ENCODE results near the gene ATRNL1. TPM values are rescaled to one million over a fixed set of nuclear protein-coding genes. Genes with fewer than 3 reads are reported as not detected.

The ATRNL1 gene
- total RNA-seq, 2 donors from 2014 or later: 0.37 to 2.9 TPM

DNA sequence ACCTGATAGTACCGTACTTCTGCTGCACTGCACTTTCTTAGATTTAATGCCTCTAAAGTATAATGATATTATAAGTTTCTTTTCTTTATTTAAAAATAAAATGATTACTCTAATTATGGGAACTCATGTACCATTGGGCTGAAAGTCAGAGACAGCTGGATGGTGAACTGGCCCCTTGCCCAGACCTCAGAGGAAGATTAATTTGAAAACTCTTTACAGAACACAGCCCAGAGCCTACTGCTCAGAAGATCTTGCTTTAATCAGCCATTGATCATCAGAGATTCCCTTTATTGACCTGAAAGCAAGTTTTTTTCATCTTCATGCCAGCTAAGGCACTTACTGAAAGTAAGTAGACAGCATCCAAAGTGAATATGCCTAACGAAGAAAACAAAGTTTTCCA lies 838.1 kb downstream of the ATRNL1 start:
- no peak overlapping the region for H3K27ac ChIP-seq
- H3K9me3 ChIP-seq: no peaks in the 10 kb centered on the region
- no peaks in the 10 kb centered on the region for H3K36me3 ChIP-seq
- H3K4me3 ChIP-seq: no peak overlapping the region
- TF ChIP-seq, protein P1, sequence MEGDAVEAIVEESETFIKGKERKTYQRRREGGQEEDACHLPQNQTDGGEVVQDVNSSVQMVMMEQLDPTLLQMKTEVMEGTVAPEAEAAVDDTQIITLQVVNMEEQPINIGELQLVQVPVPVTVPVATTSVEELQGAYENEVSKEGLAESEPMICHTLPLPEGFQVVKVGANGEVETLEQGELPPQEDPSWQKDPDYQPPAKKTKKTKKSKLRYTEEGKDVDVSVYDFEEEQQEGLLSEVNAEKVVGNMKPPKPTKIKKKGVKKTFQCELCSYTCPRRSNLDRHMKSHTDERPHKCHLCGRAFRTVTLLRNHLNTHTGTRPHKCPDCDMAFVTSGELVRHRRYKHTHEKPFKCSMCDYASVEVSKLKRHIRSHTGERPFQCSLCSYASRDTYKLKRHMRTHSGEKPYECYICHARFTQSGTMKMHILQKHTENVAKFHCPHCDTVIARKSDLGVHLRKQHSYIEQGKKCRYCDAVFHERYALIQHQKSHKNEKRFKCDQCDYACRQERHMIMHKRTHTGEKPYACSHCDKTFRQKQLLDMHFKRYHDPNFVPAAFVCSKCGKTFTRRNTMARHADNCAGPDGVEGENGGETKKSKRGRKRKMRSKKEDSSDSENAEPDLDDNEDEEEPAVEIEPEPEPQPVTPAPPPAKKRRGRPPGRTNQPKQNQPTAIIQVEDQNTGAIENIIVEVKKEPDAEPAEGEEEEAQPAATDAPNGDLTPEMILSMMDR (IDR thresholded peaks at IDR 0.05): no peak
- no peaks in the 10 kb centered on the region for H3K27me3 ChIP-seq
- DNase-seq: no peak
- intact Hi-C loops (cut with DNase I): no loop called here
- no peak overlapping the region for H3K9ac ChIP-seq (ENCODE audit: low read depth in 2 of 2, low read length in 2 of 2)
- no peaks in the 10 kb centered on the region for H3K4me1 ChIP-seq

DNA sequence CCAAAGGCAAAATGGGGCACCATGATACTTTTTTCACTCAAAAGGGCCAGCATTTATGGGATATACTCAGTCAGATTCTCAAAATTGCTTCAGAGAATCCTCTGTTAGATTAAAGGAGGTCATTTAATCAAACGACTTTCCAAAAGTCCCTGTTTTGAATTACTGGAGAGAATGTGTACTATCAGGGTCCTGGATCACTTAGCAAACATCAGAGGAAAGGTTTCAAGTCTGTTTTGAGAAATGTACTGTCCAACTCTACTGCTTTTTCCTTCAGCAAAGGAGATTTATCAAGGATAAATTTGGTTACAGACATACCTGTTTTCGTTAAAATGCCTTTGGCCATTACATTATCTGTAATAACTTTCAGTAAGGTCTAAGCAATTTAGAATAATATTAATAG lies 838.9 kb downstream of the ATRNL1 start:
- no peaks in the 10 kb centered on the region for H3K9me3 ChIP-seq
- H3K36me3 ChIP-seq: no peaks in the 10 kb centered on the region
- intact Hi-C loops (cut with DNase I): no loop called here
- DNase-seq: no peak
- no peak overlapping the region for H3K9ac ChIP-seq (ENCODE audit: low read depth in 2 of 2, low read length in 2 of 2)
- TF ChIP-seq, protein P1 (IDR thresholded peaks at IDR 0.05): no peak
- H3K4me3 ChIP-seq: no peak overlapping the region
- no peaks in the 10 kb centered on the region for H3K27me3 ChIP-seq
- H3K4me1 ChIP-seq: no peaks in the 10 kb centered on the region
- no peak overlapping the region for H3K27ac ChIP-seq

DNA sequence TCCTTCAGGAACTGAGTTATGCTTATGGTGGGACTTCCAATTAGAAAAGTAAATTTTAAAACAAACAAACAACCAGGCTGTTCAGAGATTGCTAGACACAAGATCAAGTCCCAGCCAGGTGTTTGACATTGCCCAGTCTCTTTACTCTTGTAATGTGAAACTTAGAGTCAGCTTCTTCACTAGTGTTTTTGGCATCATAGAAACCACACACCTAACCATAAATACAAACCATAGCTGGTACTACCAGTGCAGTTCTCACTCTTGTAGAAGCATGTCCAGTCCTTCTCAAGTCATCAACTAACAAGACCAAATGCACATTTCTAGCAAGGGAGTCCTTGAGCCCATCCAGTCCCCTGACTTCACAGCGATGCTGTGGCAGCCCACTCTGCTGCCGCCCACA lies 839.9 kb downstream of the ATRNL1 start:
- no peak for DNase-seq
- TF ChIP-seq, protein P1 (IDR thresholded peaks at IDR 0.05): no peak
- no peak overlapping the region for H3K9ac ChIP-seq (ENCODE audit: low read depth in 2 of 2, low read length in 2 of 2)
- H3K4me1 ChIP-seq: no peaks in the 10 kb centered on the region
- no peaks in the 10 kb centered on the region for H3K9me3 ChIP-seq
- H3K36me3 ChIP-seq: no peaks in the 10 kb centered on the region
- no peak overlapping the region for H3K4me3 ChIP-seq
- H3K27me3 ChIP-seq: no peaks in the 10 kb centered on the region
- H3K27ac ChIP-seq: no peak overlapping the region
- intact Hi-C loops (cut with DNase I): no loop called here

DNA sequence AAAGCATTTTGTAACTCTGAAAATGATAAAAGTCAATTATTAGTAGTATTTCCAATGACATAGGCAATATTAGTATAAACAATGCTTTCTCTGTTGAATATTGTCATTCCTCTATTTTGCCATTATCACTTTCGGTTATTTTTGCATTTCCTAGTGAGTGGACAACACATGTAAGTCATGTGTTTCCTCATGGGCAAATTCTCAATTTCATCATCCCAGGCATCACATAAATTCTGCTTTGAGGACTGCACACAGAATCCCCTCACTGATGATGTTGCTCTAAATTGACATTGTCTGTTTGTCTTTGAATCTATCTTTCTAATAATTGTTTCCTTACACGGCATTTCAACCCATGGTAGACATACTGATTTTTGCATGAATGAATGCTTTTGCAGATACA lies 842.6 kb downstream of the ATRNL1 start:
- Histone ChIP-seq H3K4me3 (no peak overlapping the region), H3K4me1 (no peaks in the 10 kb centered on the region)
- TF ChIP-seq, protein P1 (IDR thresholded peaks at IDR 0.05): no peak

DNA sequence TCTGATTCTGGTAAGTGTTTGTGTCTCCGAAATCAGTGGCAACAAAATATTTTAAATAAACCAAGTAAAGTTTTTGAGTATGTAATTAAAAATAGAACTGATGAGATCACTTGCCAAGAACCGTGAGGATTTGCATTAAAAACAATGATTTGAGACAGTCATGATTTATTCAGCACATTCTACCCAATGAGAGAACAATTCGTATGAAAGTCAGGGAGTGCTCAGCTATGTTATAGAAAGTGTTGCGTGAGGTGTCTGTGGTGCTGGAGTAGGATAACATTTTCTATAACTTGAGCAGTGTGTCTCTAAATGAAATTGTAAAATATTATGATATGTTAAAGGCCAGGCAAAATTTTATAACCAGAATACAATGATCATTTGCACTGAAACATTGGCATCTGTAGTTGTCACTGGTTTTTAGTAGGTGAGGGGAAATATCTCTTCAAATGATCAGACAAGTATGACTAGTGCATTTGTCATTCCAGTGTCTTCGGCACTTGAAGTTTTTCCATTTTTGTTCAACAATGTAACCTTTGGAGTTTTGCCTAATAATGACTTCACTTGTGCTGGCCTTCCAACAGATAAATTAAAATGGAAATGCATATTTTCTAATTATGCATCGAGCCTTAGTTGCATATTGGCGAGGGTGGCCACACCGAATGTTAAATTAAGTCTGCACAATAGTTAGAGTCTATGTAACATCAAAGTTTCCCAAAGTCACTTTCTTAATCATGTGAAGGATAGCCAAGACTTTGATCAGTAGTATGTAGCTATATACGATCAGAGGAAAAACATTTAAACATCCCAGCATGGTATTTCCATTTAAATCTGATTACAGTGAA lies 844.0 kb downstream of the ATRNL1 start:
- no peaks in the 10 kb centered on the region for H3K4me1 ChIP-seq
- intact Hi-C loops (cut with DNase I): no loop called here

More for the DNA sequence above, 842.6 kb downstream of the ATRNL1 start:
- Histone ChIP-seq H3K9ac (ENCODE audit: low read depth in 2 of 2, low read length in 2 of 2) (no peak overlapping the region), H3K9me3 (no peaks in the 10 kb centered on the region), H3K27me3 (no peaks in the 10 kb centered on the region), H3K27ac (no peak overlapping the region), H3K36me3 (no peaks in the 10 kb centered on the region)
- DNase-seq: no peak
- intact Hi-C loops (cut with DNase I): no loop called here

More for the DNA sequence above, 844.0 kb downstream of the ATRNL1 start:
- no peaks in the 10 kb centered on the region for H3K36me3 ChIP-seq
- TF ChIP-seq, protein P1 (IDR thresholded peaks at IDR 0.05): no peak
- H3K4me3 ChIP-seq: no peak overlapping the region
- no peak overlapping the region for H3K27ac ChIP-seq
- no peaks in the 10 kb centered on the region for H3K9me3 ChIP-seq
- no peak for DNase-seq
- no peaks in the 10 kb centered on the region for H3K27me3 ChIP-seq
- no peak overlapping the region for H3K9ac ChIP-seq (ENCODE audit: low read depth in 2 of 2, low read length in 2 of 2)

Measured in colonic mucosa (tissue), 4 donors.